MM.1S (cell line): ENCODE results near the gene FOS.

Source experiments
- CTCF ChIP-seq: fragments of 300-600 bp; sonication (generic); IDR thresholded peaks from 2 replicates; pipeline ENCODE4 v1.5.1; 2016; ENCODE audit warnings: antibody characterized with exemption, low read length, mixed read lengths
- EZH2phosphoT487 ChIP-seq: fragments of 300-600 bp; sonication (generic); IDR thresholded peaks from 2 replicates; pipeline ENCODE4 v1.6.1; 2018; ENCODE audit warnings: antibody characterized with exemption, low read length

GRCh38 chr14:75298187-75298965 is 19.7 kb downstream of the FOS start:
- TF ChIP-seq EZH2phosphoT487, result no peak
- no peak for TF ChIP-seq CTCF
